Heart left ventricle (tissue), 16 donors: ENCODE measurements around the gene CEACAM21. TPM values are rescaled to one million over a fixed set of nuclear protein-coding genes. Genes with fewer than 3 reads are reported as not detected.

Source experiments
- ATAC-seq, 4 donors: fragments of 200-7000 bp; cut with Tn5 transposase; one replicate each; pipeline ENCODE4 v1.9.1; 2020 to 2022; ENCODE audit warnings: moderate library complexity in 4 of 4, mild to moderate bottlenecking in 3 of 4, moderate number of reproducible peaks in 1 of 4
- DNase-seq, 5 donors: peaks; one replicate each; pipeline ENCODE4 v3.0.0-alpha.2; 2020
- H3K27ac ChIP-seq, 12 donors: fragments of 200-600 bp; sonication (generic) in 4 of 12; one replicate each; pipeline versions ENCODE4 v1.5.0 to v1.8.0; 2016 to 2022; ENCODE audit warnings: mild to moderate bottlenecking in 2 of 12
- H3K27me3 ChIP-seq, 9 donors: fragments of 200-600 bp; sonication (generic) in 2 of 9; one replicate each; pipeline versions ENCODE4 v1.5.1 to v1.8.0; 2016 to 2022; ENCODE audit warnings: mild to moderate bottlenecking in 3 of 9
- H3K36me3 ChIP-seq, 9 donors: fragments of 200-600 bp; sonication (generic) in 2 of 9; one replicate each; pipeline versions ENCODE4 v1.5.0 to v1.8.0; 2018 to 2022; ENCODE audit warnings: mild to moderate bottlenecking in 2 of 9
- H3K4me1 ChIP-seq, 12 donors: fragments of 200-600 bp; sonication (generic) in 4 of 12; one replicate each; pipeline versions ENCODE4 v1.5.0 to v1.8.0; 2016 to 2022; ENCODE audit warnings: mild to moderate bottlenecking in 3 of 12
- H3K4me3 ChIP-seq, 12 donors: fragments of 200-600 bp; sonication (generic) in 4 of 12; one replicate each; pipeline versions ENCODE4 v1.5.0 to v1.8.0; 2017 to 2022; ENCODE audit warnings: mild to moderate bottlenecking in 9 of 12, moderate library complexity in 4 of 12
- H3K9me3 ChIP-seq, 12 donors: fragments of 200-600 bp; sonication (generic) in 4 of 12; one replicate each; pipeline versions ENCODE4 v1.5.0 to v1.8.0; 2016 to 2022; ENCODE audit warnings: mild to moderate bottlenecking in 1 of 12
- CTCF ChIP-seq, 12 donors: fragments of 200-600 bp; sonication (generic) in 4 of 12; IDR thresholded peaks; one replicate each; pipeline versions ENCODE4 v1.5.0 to v1.8.0; 2018 to 2022; ENCODE audit warnings: antibody characterized with exemption in 12 of 12, mild to moderate bottlenecking in 5 of 12
- POLR2A ChIP-seq, 2 donors: fragments of 450-650 bp; IDR thresholded peaks; one replicate each; pipeline ENCODE4 v1.6.1; 2017; ENCODE audit warnings: antibody characterized with exemption in 2 of 2, mild to moderate bottlenecking in 2 of 2, moderate library complexity in 2 of 2
- WGBS, 4 donors: extraction: QIAGEN DNeasy Blood & Tissue Kit in 2 of 4; methylation state at CpG; one replicate each; pipeline versions ENCODE4 v1.1.5 to v1.1.7; 2013 to 2018; 5-methylcytosine and 5-hydroxymethylcytosine counted together
- intact Hi-C, 10 donors: fragments of 100-400 bp; cut with DNase I; formaldehyde crosslinking; loops; one replicate each; pipeline versions ENCODE4 v1.11.1 to v1.14.2; 2022
- polyA plus RNA-seq, 2 donors: library from polyadenylated mRNA; stranded (reverse); fragments of 200-250 nt; gene quantifications; one replicate each; pipeline ENCODE4 v1.2.3, GENCODE V29; 2013
- total RNA-seq, 9 donors: library from RNA; depleted of rRNA in 2 of 9; stranded (reverse); fragments of >200 nt in 2 of 9; fragmentation: NEBNext Ultra II Directional in 3 of 9; extraction: Animal tissue kit (Norgen Biotek cat#: 25700) in 3 of 9; gene quantifications; one replicate each; pipeline versions ENCODE4 v1.1.0 to v1.2.4, GENCODE V29; 2016 to 2023
- donor health status: ischemic (EF 13 %, LVEDD 7.1; RV severe dilation, severe dysfunction).
- donor health status: healthy with polysubstance abuse.
- donor health status: DM: no; HTN: yes; CAD: no.
- donor health status: DM: no; HTN: no; CAD: no.
- donor health status: ischemic (EF 25% LVEDD 6.9; RV normal size, moderate dysfunction).
- donor health status: ischemic (EF 25% LVEDD 5.7; RV mildly dilated, moderate dysfunction).
- donor health status: healthy.
- donor health status: DM: yes; HTN: yes; CAD: no.
- donor health status: ischemic (EF 35%, LVEDD 5.7; RV mildly dilated, moderate dysfunction).
- donor health status: nonischemic (EF 11% LVEDD 7.7; RV severe dilation, severe dysfunction).
- donor health status: DM: yes; HTN: yes; CAD: no.
- donor health status: PGD.
- donor health status: ischemic (EF 29% LVEDD 5.4; RV normal size, mild dysfunction).
- donor health status: nonischemic (EF 23%, LVEDD 6.1; RV moderate dilation, normal function).

The CEACAM21 gene
- total and polyA plus RNA-seq, 11 donors = 0.27 to 5.7 (median 0.56) TPM; not detected in 2

DNA sequence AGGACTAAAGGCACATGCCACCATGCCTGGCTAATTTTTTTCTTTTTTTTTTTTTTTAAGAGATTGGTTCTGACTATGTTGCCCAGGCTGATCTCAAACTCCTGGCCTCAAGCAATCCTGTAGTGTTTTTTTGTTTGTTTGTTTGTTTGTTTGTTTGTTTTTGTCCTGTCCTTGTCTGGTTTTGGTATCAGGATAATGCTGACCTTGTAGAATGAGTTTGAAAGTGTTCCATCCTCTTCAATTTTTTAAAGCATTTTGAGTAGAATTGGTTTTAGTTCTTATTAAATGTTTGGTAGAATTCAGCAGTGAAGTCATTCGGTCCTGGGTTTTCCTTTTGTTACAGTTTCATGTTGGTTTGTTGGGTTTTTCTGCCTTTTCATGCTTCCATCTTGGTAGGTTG is 31.7 kb downstream of the CEACAM21 start:
- Histone ChIP-seq H3K36me3 (no peaks in the 10 kb centered on the region), H3K27me3 (peaks cover 0 to 8% (median 0%) of the 10 kb centered on the region in 9 donors), H3K4me1 (no peaks in the 10 kb centered on the region), H3K9me3 (peaks cover 0 to 5% (median 0%) of the 10 kb centered on the region in 12 donors), H3K4me3 (no peak overlapping the region), H3K27ac (no peak overlapping the region)
- DNase-seq (no peak), ATAC-seq (no peak)
- WGBS, 4 donors = 55 to 69% (median 68%) methylated on average over 1 of the region's 1 CpG
- TF ChIP-seq CTCF (IDR thresholded peaks at IDR 0.05) = no peak
- no peak for TF ChIP-seq POLR2A (IDR thresholded peaks at IDR 0.05)
- intact Hi-C loops = no loop called here

- H3K27me3 ChIP-seq = peaks cover 0 to 10% (median 0%) of the 10 kb centered on the region in 9 donors
- DNase-seq (no peak), ATAC-seq (no peak)
- peaks cover 0 to 5% (median 0%) of the 10 kb centered on the region in 12 donors for H3K9me3 ChIP-seq
- no peak overlapping the region for H3K4me3 ChIP-seq
- no peak overlapping the region for H3K27ac ChIP-seq
- TF ChIP-seq CTCF (IDR thresholded peaks at IDR 0.05) (no peak), POLR2A (IDR thresholded peaks at IDR 0.05) (no peak)
- intact Hi-C loops = no loop called here
- no peaks in the 10 kb centered on the region for H3K36me3 ChIP-seq
- no peaks in the 10 kb centered on the region for H3K4me1 ChIP-seq
Observed at GRCh38 chr19:41610789-41611188, 34.8 kb downstream of the CEACAM21 start.

DNA sequence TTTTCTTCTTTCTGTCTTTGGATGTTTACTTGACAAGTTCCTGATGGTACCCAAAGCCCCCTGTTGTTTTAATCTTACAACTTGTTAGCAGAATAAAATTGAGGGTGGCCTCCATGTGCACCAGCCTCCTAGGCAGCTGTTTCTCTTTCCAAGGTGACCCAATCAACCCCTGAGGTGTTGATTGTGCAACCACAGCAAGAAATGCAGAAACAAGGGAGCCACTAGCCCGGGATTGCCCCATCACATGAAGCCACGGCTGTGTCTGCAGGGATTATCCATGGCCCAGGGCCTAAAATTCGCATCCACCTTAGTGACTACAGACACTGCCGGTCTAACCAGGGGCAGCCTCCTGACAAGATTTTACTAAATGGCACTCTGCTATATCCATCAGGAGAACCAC is 36.5 kb downstream of the CEACAM21 start:
- Histone ChIP-seq H3K4me1 (no peaks in the 10 kb centered on the region), H3K27ac (no peak overlapping the region), H3K36me3 (no peaks in the 10 kb centered on the region), H3K4me3 (no peak overlapping the region), H3K9me3 (peaks cover 0 to 5% (median 0%) of the 10 kb centered on the region in 12 donors), H3K27me3 (peaks cover 0 to 11% (median 0%) of the 10 kb centered on the region in 9 donors)
- TF ChIP-seq POLR2A (IDR thresholded peaks at IDR 0.05) = no peak
- TF ChIP-seq CTCF (IDR thresholded peaks at IDR 0.05) = no peak
- no peak for ATAC-seq
- 65 to 72% (median 69%) methylated on average over 4 of the region's 4 CpGs for WGBS, 4 donors
- peak in 1 of 5 donors; percentile 17 for DNase-seq
- intact Hi-C loops = no loop called here

DNA sequence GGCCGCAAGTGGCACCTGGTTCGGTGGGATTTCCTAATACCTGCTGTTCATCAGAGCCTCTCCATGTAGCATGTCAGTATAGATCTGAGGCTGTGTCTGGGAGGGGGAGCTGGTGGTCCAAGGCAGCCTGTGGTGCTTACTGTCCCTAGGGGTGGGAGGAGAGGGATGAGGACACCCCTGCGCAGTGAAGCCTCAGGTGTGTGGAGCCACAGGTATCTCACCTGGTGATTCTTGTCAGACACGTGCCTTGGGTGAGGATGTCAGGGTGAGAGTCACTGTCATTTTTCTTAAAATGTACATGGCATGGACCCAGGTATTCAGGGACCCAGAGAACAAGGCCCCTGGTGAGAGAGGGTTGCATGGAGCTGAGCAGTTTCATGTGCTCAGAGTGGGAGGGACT is 39.2 kb downstream of the CEACAM21 start:
- ATAC-seq (no peak), DNase-seq (no peak)
- Histone ChIP-seq H3K4me1 (peaks cover 0 to 12% (median 0%) of the 10 kb centered on the region in 12 donors), H3K36me3 (no peaks in the 10 kb centered on the region), H3K27ac (no peak overlapping the region), H3K4me3 (no peak overlapping the region), H3K9me3 (no peaks in the 10 kb centered on the region), H3K27me3 (peaks cover 0 to 11% (median 0%) of the 10 kb centered on the region in 9 donors)
- intact Hi-C loops = no loop called here
- TF ChIP-seq POLR2A (IDR thresholded peaks at IDR 0.05) (no peak), CTCF (IDR thresholded peaks at IDR 0.05) (no peak)
- WGBS, 4 donors = 74 to 83% (median 77%) methylated on average over 2 to 4 of the region's 4 CpGs
